ENCODE data around the gene DCTN4. TPM values are rescaled to one million over a fixed set of nuclear protein-coding genes. Genes with fewer than 3 reads are reported as not detected.

The DCTN4 gene
- total and polyA plus RNA-seq, 12 donors = 30.4 to 113 (median 84.3) TPM

GRCh38 chr5:150690760-150691159 lies 68.1 kb downstream of the DCTN4 start:
- H3K36me3 ChIP-seq (replicated peaks in 1 of 2) = peaks cover 0 to 55% of the 10 kb centered on the region in 2 donors
- H3K4me1 ChIP-seq (replicated peaks in 1 of 2) = no peaks in the 10 kb centered on the region
- TF ChIP-seq, protein P1, sequence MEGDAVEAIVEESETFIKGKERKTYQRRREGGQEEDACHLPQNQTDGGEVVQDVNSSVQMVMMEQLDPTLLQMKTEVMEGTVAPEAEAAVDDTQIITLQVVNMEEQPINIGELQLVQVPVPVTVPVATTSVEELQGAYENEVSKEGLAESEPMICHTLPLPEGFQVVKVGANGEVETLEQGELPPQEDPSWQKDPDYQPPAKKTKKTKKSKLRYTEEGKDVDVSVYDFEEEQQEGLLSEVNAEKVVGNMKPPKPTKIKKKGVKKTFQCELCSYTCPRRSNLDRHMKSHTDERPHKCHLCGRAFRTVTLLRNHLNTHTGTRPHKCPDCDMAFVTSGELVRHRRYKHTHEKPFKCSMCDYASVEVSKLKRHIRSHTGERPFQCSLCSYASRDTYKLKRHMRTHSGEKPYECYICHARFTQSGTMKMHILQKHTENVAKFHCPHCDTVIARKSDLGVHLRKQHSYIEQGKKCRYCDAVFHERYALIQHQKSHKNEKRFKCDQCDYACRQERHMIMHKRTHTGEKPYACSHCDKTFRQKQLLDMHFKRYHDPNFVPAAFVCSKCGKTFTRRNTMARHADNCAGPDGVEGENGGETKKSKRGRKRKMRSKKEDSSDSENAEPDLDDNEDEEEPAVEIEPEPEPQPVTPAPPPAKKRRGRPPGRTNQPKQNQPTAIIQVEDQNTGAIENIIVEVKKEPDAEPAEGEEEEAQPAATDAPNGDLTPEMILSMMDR (IDR thresholded peaks at IDR 0.05) = no peak
- no peak for TF ChIP-seq POLR2A (IDR thresholded peaks at IDR 0.05)
- DNase-seq = no peak
- H3K27ac ChIP-seq = no peak overlapping the region
- intact Hi-C loops (cut with DNase I) = no loop called here
- H3K27me3 ChIP-seq = no peaks in the 10 kb centered on the region
- no peak overlapping the region for H3K4me3 ChIP-seq
- no peaks in the 10 kb centered on the region for H3K9me3 ChIP-seq (replicated peaks in 1 of 3)
- 80 to 84% (median 82%) methylated on average over 6 of the region's 6 CpGs for WGBS, 4 donors

- H3K9me3 ChIP-seq (replicated peaks in 1 of 3) = no peaks in the 10 kb centered on the region
- H3K36me3 ChIP-seq (replicated peaks in 1 of 2) = peaks cover 0 to 38% of the 10 kb centered on the region in 2 donors
- H3K4me1 ChIP-seq (replicated peaks in 1 of 2) = no peaks in the 10 kb centered on the region
- intact Hi-C loops (cut with DNase I) = no loop called here
- no peak for DNase-seq
- no peak overlapping the region for H3K4me3 ChIP-seq
- TF ChIP-seq, protein P1 (IDR thresholded peaks at IDR 0.05) = no peak
- H3K27me3 ChIP-seq = no peaks in the 10 kb centered on the region
- 79 to 94% (median 90%) methylated on average over 1 of the region's 1 CpG for WGBS, 4 donors
- H3K27ac ChIP-seq = no peak overlapping the region
Observed at GRCh38 chr5:150689120-150689519, 69.7 kb downstream of the DCTN4 start.

DNA sequence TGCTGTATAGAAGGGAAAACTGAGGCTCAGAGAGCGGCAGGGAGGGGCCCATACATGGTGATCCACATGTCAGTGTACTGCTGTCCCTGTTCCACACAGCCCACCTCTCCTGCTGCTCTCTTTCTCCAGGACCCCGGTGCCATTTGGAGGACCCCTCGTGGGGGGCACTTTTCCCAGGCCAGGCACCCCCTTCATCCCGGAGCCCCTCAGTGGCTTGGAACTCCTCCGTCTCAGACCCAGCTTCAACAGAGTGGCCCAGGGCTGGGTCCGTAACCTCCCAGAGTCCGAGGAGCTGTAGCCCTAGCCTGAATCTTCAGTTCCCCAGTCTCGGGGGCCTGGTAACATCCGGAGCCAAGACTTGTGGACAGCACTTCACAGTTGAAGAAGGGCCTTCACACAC lies 82.2 kb downstream of the DCTN4 start:
- Histone ChIP-seq H3K9me3 (replicated peaks in 1 of 3) (no peaks in the 10 kb centered on the region), H3K4me1 (replicated peaks in 1 of 2) (peaks cover 0 to 15% of the 10 kb centered on the region in 2 donors), H3K27me3 (no peaks in the 10 kb centered on the region), H3K4me3 (no peak overlapping the region), H3K27ac (no peak overlapping the region), H3K36me3 (replicated peaks in 1 of 2) (no peaks in the 10 kb centered on the region)
- TF ChIP-seq, protein P1 (IDR thresholded peaks at IDR 0.05) = no peak
- no peak for TF ChIP-seq POLR2A (IDR thresholded peaks at IDR 0.05)
- intact Hi-C loops (cut with DNase I) = no loop called here
- 78 to 89% (median 84%) methylated on average over 9 of the region's 9 CpGs for WGBS, 4 donors
- no peak for DNase-seq

DNA sequence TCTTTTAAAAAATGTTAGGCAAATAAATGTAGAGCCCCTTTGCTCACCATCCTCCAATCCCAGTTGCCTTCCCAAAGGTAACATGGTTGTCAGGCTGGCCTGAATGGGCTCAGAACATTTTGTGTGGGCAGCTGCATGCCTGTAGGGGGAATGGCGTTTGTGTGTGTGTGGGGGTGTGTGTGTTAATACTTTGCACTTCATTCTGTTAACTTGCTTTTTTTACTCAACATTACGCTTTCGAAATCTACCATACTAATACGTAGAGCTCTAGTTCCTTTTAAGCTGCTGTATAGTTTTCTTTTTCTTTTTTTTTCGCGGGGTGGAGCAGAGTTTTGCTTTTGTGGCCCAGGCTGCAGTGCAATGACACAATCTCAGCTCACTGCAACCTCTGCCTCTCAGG lies 83.7 kb downstream of the DCTN4 start:
- no peaks in the 10 kb centered on the region for H3K27me3 ChIP-seq
- intact Hi-C loops (cut with DNase I) = no loop called here
- peaks cover 0 to 20% of the 10 kb centered on the region in 2 donors for H3K4me1 ChIP-seq (replicated peaks in 1 of 2)
- H3K9me3 ChIP-seq (replicated peaks in 1 of 3) = no peaks in the 10 kb centered on the region
- DNase-seq = no peak
- H3K27ac ChIP-seq = no peak overlapping the region
- no peak for TF ChIP-seq POLR2A (IDR thresholded peaks at IDR 0.05)
- TF ChIP-seq, protein P1 (IDR thresholded peaks at IDR 0.05) = no peak
- H3K36me3 ChIP-seq (replicated peaks in 1 of 2) = no peaks in the 10 kb centered on the region
- WGBS, 4 donors = 72 to 85% (median 83%) methylated on average over 6 of the region's 6 CpGs
- no peak overlapping the region for H3K4me3 ChIP-seq

All from adrenal gland (tissue), 12 donors.